GM23248 (cell line): ENCODE results near the gene TNIP1.

Source experiments
- EZH2 ChIP-seq: fragments of 200-600 bp; sonication (generic); IDR thresholded peaks from 2 replicates; pipeline ENCODE4 v1.6.1; 2018; ENCODE audit warnings: antibody characterized with exemption, mild to moderate bottlenecking; ENCODE audit not compliant: insufficient read depth, poor library complexity, severe bottlenecking
- EZH2phosphoT487 ChIP-seq: fragments of 200-600 bp; sonication (generic); IDR thresholded peaks from 2 replicates; pipeline ENCODE4 v1.6.1; 2018; ENCODE audit warnings: antibody characterized with exemption, moderate library complexity, mild to moderate bottlenecking, low read depth; ENCODE audit not compliant: insufficient read depth

DNA sequence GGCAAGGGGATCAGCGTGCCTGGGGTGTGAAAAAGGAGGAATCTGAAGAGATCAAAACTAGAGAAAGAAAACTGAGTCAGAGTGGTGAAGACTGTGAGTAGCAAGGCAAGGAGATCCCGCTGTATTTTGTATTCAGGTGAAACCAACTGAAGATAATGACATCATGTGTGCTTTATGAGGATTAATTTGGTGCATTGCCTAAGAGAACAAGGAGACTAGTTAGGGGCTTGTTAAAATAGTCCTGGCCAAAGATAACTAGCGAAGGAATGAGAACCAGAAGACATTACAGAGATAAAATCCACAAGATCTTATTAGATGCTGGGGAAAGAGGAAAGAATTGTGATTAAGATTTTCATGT is 77.4 kb downstream of the TNIP1 start:
- TF ChIP-seq EZH2: no peak
- TF ChIP-seq EZH2phosphoT487: no peak
